ENCODE results near the gene PRKCB.
"Not testable (repeated sequence)": the region's sequence is repeated elsewhere in the genome, so short reads cannot be mapped to it uniquely, and the experiment has no call there.

PRKCB gene

DNA sequence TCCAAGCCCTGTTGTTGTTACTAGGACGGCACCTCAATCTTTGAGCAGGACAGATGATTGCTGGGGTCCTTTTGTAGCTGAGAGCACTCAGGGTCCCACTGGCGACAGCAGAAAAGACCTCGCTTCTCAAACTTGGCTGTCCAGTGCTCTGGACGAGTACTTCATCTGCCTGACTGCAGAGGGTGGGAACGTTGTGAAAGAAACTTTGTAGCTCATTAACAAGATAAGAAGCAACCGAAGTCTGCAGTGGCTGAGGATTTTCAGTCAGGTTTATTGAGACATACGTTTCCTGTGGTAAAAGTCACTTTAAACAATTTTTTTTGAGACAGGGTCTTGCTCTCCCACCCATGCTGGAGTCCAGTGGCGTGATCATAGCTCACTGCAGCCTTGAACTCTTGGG is 191.7 kb downstream of the PRKCB start:
- TF ChIP-seq, protein P1, sequence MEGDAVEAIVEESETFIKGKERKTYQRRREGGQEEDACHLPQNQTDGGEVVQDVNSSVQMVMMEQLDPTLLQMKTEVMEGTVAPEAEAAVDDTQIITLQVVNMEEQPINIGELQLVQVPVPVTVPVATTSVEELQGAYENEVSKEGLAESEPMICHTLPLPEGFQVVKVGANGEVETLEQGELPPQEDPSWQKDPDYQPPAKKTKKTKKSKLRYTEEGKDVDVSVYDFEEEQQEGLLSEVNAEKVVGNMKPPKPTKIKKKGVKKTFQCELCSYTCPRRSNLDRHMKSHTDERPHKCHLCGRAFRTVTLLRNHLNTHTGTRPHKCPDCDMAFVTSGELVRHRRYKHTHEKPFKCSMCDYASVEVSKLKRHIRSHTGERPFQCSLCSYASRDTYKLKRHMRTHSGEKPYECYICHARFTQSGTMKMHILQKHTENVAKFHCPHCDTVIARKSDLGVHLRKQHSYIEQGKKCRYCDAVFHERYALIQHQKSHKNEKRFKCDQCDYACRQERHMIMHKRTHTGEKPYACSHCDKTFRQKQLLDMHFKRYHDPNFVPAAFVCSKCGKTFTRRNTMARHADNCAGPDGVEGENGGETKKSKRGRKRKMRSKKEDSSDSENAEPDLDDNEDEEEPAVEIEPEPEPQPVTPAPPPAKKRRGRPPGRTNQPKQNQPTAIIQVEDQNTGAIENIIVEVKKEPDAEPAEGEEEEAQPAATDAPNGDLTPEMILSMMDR (conservative IDR thresholded peaks at IDR 0.05; ENCODE audit: low read depth, low read length), result no peak
- DNase-seq (ENCODE audit: low read depth), result no peak
- H3K4me3 ChIP-seq (ENCODE audit: low read depth, low read length), result no peak overlapping the region

DNA sequence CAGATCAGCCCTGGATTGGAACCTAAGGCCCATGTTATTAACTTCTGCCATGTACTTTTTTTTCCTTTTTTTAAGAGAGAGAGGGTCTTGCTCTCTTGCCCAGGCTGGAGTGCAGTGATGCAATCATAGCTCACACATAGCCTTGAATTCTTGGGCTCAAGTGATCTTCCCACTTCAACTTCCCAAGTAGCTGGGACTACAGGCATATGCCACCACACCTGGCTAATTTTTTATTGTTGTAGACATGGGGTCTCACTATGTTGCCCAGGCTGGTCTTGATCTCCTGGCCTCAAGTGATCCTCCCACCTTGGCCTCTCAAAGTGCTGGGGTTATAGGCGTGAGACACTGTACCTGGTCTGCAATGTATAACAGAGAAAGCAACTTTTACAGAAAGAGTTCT is 194.1 kb downstream of the PRKCB start:
- H3K4me3 ChIP-seq (ENCODE audit: low read depth, low read length); DNase-seq (ENCODE audit: low read depth): not testable (repeated sequence)

DNA sequence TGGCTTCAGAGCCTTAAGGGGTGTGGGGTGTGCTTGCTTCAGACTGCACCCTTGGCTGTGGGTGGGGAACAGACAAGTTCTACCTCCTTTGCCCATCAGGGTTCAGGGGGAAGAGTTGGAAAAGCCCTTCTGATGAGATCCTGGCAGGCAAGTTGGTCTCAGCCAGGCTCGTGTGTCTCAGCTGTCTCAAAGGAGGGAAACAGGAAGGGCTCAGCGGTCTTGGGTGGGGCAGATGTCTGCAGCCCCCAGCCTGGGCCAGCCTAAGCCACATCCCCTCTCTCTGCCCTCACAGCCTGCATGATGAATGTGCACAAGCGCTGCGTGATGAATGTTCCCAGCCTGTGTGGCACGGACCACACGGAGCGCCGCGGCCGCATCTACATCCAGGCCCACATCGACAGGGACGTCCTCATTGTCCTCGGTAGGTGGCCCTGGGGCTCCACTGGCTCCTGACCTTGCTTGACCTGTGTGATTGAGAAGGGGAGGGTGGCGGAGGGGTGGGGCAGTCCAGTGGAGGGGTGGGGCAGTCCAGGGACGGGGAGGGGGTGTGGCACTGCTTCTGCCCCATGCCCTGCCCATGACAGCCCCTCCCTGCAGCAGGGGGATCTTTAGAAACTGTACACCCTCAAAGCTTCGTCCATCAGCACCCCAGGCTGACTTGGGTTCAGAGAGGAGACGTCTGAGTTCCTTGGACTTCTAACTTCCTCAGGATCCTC is 199.5 kb downstream of the PRKCB start:
- TF ChIP-seq, protein P1 (conservative IDR thresholded peaks at IDR 0.05; ENCODE audit: low read depth, low read length), result no peak
- DNase-seq (ENCODE audit: low read depth), result no peak
- no peak overlapping the region for H3K4me3 ChIP-seq (ENCODE audit: low read depth, low read length)

DNA sequence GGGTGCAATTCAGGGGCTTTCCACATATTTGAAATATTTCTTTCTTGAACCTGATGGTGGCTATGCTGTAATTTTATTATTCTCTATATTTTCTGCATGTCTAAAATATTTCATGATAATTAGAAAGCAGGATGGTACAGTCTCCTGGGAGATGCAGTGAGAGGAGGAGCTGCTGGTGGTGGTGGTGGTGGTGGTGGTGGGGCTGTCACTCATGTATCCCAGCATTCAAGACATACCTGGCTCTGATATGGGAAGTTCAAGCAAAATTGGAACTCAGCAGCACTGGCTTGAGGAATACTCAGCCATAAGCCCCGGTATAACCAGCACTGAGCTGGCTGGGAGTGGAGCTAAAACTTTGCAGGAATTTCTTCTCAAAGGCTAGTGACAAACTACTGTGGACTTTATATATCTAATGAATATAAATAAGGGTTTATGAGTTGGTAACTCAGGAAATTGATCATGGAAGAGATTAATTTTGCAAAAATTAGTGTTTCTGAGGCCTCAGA is 200.3 kb downstream of the PRKCB start:
- TF ChIP-seq, protein P1 (conservative IDR thresholded peaks at IDR 0.05; ENCODE audit: low read depth, low read length), result no peak
- H3K4me3 ChIP-seq (ENCODE audit: low read depth, low read length), result no peak overlapping the region
- no peak for DNase-seq (ENCODE audit: low read depth)

DNA sequence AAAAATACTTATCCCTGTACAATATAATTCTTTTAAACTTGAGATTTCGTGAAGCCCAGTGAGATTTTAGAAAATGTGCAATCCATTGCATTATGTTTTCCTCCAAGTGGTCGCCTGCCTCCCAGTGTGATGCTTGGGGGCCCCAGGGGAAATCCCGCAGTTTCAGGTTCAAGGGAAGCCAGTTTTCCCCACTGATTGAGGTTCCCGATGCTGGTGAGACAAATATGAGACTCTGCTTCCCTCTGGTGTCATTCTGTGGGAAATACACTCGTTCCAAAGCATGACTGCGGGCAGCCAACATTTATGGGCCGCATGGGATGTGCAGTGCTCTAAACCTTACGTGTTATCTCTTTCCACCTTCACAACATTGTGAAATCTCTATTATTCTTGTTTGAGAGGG is 200.8 kb downstream of the PRKCB start:
- H3K4me3 ChIP-seq (ENCODE audit: low read depth, low read length), result no peak overlapping the region
- TF ChIP-seq, protein P1 (conservative IDR thresholded peaks at IDR 0.05; ENCODE audit: low read depth, low read length), result peak; percentile 83
- peak; percentile 61 for DNase-seq (ENCODE audit: low read depth)

DNA sequence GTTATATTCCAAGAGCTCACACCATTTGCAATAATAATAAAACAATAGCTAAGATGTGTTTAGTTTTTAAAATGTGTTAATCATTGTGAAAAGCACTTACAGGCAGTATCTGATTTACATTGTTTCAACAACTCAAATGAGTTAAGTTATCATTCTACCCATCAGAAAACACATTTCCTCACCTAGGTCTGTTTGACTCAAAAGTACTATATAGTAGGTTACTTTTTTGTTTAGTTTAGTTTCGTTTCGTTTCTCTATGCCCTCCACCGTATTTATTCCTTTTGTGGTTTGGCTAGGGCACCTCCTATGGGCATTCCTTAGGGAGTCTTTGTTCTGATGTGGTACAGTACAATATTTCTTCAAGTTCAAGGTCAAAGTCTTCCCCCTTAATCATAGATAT is 201.6 kb downstream of the PRKCB start:
- H3K4me3 ChIP-seq (ENCODE audit: low read depth, low read length), result no peak overlapping the region
- TF ChIP-seq, protein P1 (conservative IDR thresholded peaks at IDR 0.05; ENCODE audit: low read depth, low read length), result no peak
- DNase-seq (ENCODE audit: low read depth), result no peak

DNA sequence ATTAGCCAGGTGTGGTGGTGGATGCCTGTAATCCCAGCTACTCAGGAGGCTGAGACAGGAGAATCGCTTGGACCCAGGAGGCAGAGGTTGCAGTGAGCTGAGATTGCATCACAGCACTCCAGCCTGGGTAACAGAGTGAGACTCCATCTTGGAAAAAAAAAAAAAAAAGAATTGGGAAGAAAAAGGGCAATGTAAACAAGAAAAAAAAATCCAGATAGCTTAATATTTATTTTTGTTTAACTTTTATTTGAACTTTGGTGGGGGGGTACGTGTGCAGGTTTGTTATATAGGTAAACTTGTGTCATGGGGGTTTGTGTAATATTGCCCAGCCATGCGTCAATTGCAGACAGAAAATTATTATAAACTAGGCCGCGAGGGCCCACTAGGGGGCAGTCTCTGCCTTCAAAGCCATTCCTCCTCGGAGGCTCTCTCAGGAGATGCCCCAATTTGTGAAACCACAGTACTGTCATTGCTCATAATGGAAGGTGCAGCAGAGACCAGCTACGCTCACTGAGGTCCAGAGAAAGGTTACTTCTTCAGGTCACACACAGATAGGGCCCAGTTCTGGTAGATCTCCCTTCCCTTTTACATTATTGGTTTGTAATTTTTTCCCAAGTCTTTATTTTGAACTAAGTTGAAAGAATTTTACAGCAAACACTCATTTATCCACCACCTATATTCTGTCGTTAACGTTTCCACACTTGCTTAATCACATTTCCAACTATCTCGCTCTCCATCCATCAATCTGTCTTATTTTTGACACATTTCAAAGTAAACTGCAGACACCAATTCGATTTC is 206.2 kb downstream of the PRKCB start:
- H3K4me3 ChIP-seq (ENCODE audit: low read depth, low read length), result no peak overlapping the region
- peak; percentile 67 for DNase-seq (ENCODE audit: low read depth)
- TF ChIP-seq, protein P1 (conservative IDR thresholded peaks at IDR 0.05; ENCODE audit: low read depth, low read length), result peak; percentile 89
